IPS-NIHi11 (cell line): Measurements from ENCODE around the gene ERMARD.

Experiments
- DNase-seq: peaks from one replicate; pipeline ENCODE4 v3.0.0; 2012; ENCODE audit warnings: mixed read lengths, low spot score

Gene ERMARD

GRCh38 chr6:169825558-169826225 is 74.3 kb downstream of the ERMARD start:
- DNase-seq: no peak

- DNase-seq: no peak
Measured at GRCh38 chr6:169826697-169827096, 75.3 kb downstream of the ERMARD start.

- DNase-seq: peak; percentile 49
Measured at GRCh38 chr6:169827290-169827717, 75.9 kb downstream of the ERMARD start.

- DNase-seq: no peak
Measured at GRCh38 chr6:169828176-169828575, 76.8 kb downstream of the ERMARD start.

- DNase-seq: no peak
Measured at GRCh38 chr6:169829786-169830185, 78.4 kb downstream of the ERMARD start.

DNA sequence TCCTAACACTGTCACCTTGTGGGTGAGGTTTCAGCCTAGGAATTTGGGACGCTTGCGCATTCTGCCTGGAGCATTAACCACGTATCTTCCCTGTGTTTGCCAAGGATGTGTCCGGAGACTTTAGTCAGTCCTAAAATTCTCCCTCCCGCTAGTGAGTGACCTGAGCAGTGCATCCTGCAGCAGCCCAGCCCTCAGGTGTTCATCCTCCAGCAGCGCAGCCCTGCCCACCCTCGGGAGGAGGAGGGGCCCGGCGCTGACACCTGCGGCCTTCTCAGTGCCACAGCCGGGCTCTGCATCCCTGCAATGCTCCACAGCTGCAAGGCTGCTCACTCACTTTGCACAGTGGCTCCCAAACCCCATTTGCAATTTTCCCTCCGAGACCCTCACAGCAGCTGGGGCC is 79.5 kb downstream of the ERMARD start:
- DNase-seq: peak; percentile 57
